ENCODE data around the gene PNKP. TPM values are rescaled to one million over a fixed set of nuclear protein-coding genes. Genes with fewer than 3 reads are reported as not detected.
A peak's percentile ranks its signal among the peaks of the same experiment; 100 is the strongest.

The PNKP gene
- total and polyA plus RNA-seq, 10 of the 15 experiments (the other 5 are each of a cell fraction or from before 2014, with no cell fraction given) = 2.9 to 82.3 (median 33.2) TPM

DNA sequence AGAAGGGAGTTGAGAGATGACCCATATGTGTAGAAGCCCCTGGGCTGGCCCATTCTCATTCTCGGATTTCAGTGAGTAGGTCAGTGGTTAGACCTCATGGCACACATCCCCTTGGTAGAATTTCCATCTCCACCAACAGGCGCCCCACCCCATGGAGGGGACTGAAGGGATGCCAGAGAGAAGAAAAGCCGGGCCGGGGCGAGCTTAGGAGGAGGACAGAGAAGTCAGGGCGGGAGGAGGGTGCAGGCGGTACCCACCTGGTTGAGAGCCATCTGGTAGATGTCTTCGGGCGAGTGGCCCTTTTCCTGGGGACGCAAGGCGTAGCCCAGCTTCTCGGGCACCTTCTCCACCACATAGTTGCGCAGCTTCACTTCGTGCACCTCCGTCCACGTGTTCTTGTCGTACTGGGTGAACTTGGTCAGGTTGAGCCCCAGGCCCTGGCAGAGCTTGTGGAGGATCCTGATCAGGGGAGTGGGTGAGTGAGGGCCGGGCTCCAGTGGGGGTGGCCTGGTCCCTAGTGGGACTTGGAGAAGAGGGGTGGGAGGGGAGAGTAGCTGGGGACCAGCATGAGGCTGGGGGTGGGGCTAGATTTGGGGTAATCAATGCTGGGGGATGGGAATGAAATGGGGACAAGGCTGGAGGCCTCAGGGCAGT, 26.8 kb upstream of the PNKP start (continued):
- TF ChIP-seq, protein P1, sequence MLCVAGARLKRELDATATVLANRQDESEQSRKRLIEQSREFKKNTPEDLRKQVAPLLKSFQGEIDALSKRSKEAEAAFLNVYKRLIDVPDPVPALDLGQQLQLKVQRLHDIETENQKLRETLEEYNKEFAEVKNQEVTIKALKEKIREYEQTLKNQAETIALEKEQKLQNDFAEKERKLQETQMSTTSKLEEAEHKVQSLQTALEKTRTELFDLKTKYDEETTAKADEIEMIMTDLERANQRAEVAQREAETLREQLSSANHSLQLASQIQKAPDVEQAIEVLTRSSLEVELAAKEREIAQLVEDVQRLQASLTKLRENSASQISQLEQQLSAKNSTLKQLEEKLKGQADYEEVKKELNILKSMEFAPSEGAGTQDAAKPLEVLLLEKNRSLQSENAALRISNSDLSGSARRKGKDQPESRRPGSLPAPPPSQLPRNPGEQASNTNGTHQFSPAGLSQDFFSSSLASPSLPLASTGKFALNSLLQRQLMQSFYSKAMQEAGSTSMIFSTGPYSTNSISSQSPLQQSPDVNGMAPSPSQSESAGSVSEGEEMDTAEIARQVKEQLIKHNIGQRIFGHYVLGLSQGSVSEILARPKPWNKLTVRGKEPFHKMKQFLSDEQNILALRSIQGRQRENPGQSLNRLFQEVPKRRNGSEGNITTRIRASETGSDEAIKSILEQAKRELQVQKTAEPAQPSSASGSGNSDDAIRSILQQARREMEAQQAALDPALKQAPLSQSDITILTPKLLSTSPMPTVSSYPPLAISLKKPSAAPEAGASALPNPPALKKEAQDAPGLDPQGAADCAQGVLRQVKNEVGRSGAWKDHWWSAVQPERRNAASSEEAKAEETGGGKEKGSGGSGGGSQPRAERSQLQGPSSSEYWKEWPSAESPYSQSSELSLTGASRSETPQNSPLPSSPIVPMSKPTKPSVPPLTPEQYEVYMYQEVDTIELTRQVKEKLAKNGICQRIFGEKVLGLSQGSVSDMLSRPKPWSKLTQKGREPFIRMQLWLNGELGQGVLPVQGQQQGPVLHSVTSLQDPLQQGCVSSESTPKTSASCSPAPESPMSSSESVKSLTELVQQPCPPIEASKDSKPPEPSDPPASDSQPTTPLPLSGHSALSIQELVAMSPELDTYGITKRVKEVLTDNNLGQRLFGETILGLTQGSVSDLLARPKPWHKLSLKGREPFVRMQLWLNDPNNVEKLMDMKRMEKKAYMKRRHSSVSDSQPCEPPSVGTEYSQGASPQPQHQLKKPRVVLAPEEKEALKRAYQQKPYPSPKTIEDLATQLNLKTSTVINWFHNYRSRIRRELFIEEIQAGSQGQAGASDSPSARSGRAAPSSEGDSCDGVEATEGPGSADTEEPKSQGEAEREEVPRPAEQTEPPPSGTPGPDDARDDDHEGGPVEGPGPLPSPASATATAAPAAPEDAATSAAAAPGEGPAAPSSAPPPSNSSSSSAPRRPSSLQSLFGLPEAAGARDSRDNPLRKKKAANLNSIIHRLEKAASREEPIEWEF (IDR thresholded peaks at IDR 0.05; ENCODE audit: insufficient replicate concordance, low read depth, low read length) = no peak
- TF ChIP-seq NR2F1 (conservative IDR thresholded peaks at IDR 0.05) (no peak), STAT3 (IDR thresholded peaks at IDR 0.05; ENCODE audit: low read depth, low read length) (no peak), TCF7 (IDR thresholded peaks at IDR 0.05; ENCODE audit: borderline replicate concordance) (no peak), IRF4 (IDR thresholded peaks at IDR 0.05; ENCODE audit: low read depth, low read length) (no peak), ETV6 (conservative IDR thresholded peaks at IDR 0.05 in 1 of 2, IDR thresholded peaks at IDR 0.05 in 1 of 2; ENCODE audit: borderline replicate concordance in 1 of 2, low read depth in 1 of 2) (no peak), MYC (IDR thresholded peaks at IDR 0.05; ENCODE audit: insufficient read depth, insufficient read length, insufficient replicate concordance, low read length, severe bottlenecking) (no peak), FOXK2 (IDR thresholded peaks at IDR 0.05) (no peak), ZNF207 (IDR thresholded peaks at IDR 0.05; ENCODE audit: borderline replicate concordance) (no peak), POLR2A (IDR thresholded peaks at IDR 0.05; ENCODE audit: low read depth, low read length) (0 out of 2 replicates have a peak, but pooled peaks have one; percentile 21), NFIC (IDR thresholded peaks at IDR 0.05; ENCODE audit: low read depth, low read length) (no peak)
- TF ChIP-seq, protein P2, sequence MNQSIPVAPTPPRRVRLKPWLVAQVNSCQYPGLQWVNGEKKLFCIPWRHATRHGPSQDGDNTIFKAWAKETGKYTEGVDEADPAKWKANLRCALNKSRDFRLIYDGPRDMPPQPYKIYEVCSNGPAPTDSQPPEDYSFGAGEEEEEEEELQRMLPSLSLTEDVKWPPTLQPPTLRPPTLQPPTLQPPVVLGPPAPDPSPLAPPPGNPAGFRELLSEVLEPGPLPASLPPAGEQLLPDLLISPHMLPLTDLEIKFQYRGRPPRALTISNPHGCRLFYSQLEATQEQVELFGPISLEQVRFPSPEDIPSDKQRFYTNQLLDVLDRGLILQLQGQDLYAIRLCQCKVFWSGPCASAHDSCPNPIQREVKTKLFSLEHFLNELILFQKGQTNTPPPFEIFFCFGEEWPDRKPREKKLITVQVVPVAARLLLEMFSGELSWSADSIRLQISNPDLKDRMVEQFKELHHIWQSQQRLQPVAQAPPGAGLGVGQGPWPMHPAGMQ (IDR thresholded peaks at IDR 0.05; ENCODE audit: borderline replicate concordance) = no peak
- TF ChIP-seq, protein P3, sequence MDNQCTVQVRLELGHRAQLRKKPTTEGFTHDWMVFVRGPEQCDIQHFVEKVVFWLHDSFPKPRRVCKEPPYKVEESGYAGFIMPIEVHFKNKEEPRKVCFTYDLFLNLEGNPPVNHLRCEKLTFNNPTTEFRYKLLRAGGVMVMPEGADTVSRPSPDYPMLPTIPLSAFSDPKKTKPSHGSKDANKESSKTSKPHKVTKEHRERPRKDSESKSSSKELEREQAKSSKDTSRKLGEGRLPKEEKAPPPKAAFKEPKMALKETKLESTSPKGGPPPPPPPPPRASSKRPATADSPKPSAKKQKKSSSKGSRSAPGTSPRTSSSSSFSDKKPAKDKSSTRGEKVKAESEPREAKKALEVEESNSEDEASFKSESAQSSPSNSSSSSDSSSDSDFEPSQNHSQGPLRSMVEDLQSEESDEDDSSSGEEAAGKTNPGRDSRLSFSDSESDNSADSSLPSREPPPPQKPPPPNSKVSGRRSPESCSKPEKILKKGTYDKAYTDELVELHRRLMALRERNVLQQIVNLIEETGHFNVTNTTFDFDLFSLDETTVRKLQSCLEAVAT (IDR thresholded peaks at IDR 0.05) = peak; percentile 72
